KMS-11 (cell line): Measurements from ENCODE around the gene SPATA2.

Source experiments
- H2AFZ ChIP-seq: fragments of 200-600 bp; sonication (generic); 2 replicates; pipeline ENCODE4 v1.6.1; 2016; ENCODE audit warnings: antibody characterized with exemption, mixed run types, low read depth
- H3K27ac ChIP-seq: fragments of 200-600 bp; sonication (generic); 2 replicates; pipeline ENCODE4 v1.6.1; 2016; ENCODE audit warnings: mild to moderate bottlenecking, mixed run types
- H3K27me3 ChIP-seq: fragments of 200-600 bp; sonication (generic); 2 replicates; pipeline ENCODE4 v1.6.1; 2017; ENCODE audit warnings: mild to moderate bottlenecking, low read depth, mixed run types, moderate library complexity; ENCODE audit not compliant: insufficient read depth
- H3K36me3 ChIP-seq: fragments of 200-600 bp; sonication (generic); 2 replicates; pipeline ENCODE4 v1.6.1; 2017; ENCODE audit warnings: mild to moderate bottlenecking, mixed run types; ENCODE audit not compliant: insufficient read depth
- H3K4me1 ChIP-seq: fragments of 200-600 bp; sonication (generic); 2 replicates; pipeline ENCODE4 v1.6.1; 2016; ENCODE audit warnings: mild to moderate bottlenecking, low read depth, mixed run types; ENCODE audit not compliant: poor library complexity, severe bottlenecking
- H3K4me2 ChIP-seq: fragments of 200-600 bp; sonication (generic); 2 replicates; pipeline ENCODE4 v1.7.0; 2016; ENCODE audit warnings: mild to moderate bottlenecking, mixed run types
- H3K4me3 ChIP-seq: fragments of 200-600 bp; sonication (generic); IDR thresholded peaks from 2 replicates; pipeline ENCODE4 v1.6.1; 2017; ENCODE audit warnings: low read depth, low read length, mixed read lengths; ENCODE audit not compliant: insufficient read depth
- H3K79me2 ChIP-seq: fragments of 200-600 bp; sonication (generic); 2 replicates; pipeline ENCODE4 v1.6.1; 2016; ENCODE audit warnings: low read depth, mixed run types; ENCODE audit not compliant: insufficient read depth
- H3K9ac ChIP-seq: fragments of 200-600 bp; sonication (generic); 2 replicates; pipeline ENCODE4 v1.6.1; 2016; ENCODE audit warnings: mild to moderate bottlenecking, mixed run types
- H4K20me1 ChIP-seq: fragments of 200-600 bp; sonication (generic); 2 replicates; pipeline ENCODE4 v1.6.1; 2016; ENCODE audit warnings: mild to moderate bottlenecking, mixed run types; ENCODE audit not compliant: insufficient read depth
- CTCF ChIP-seq: fragments of 200-600 bp; sonication (generic); conservative IDR thresholded peaks from 2 replicates; pipeline ENCODE4 v1.6.1; 2017; ENCODE audit warnings: low read depth, mild to moderate bottlenecking, antibody characterized with exemption, low read length, moderate library complexity, mixed read lengths

The SPATA2 gene

GRCh38 chr20:49867453-49868215, 47.7 kb downstream of the SPATA2 start:
- no peak overlapping the region; the same call in 1 of the 2 replicates for H3K9ac ChIP-seq
- peak overlapping the region; percentile 87 for H3K27ac ChIP-seq
- peak overlapping the region; percentile 75 for H3K4me2 ChIP-seq
- H2AFZ ChIP-seq, result no peak overlapping the region
- peaks cover 57% of the 10 kb centered on the region for H3K4me1 ChIP-seq
- H4K20me1 ChIP-seq, result no peaks in the 10 kb centered on the region
- 0 out of 2 replicates have a peak, but pooled peaks cover 8% of the 10 kb centered on the region for H3K79me2 ChIP-seq
- no peaks in the 10 kb centered on the region for H3K27me3 ChIP-seq
- TF ChIP-seq CTCF, result no peak
- H3K4me3 ChIP-seq, result no peak overlapping the region
- H3K36me3 ChIP-seq, result no peaks in the 10 kb centered on the region

- H3K27ac ChIP-seq, result peak overlapping the region; percentile 87
- no peaks in the 10 kb centered on the region for H4K20me1 ChIP-seq
- H3K4me2 ChIP-seq, result peak overlapping the region; percentile 75
- no peaks in the 10 kb centered on the region for H3K36me3 ChIP-seq
- H2AFZ ChIP-seq, result no peak overlapping the region
- no peaks in the 10 kb centered on the region for H3K27me3 ChIP-seq
- no peak for TF ChIP-seq CTCF
- H3K4me3 ChIP-seq, result no peak overlapping the region
- H3K9ac ChIP-seq, result peak overlapping the region; percentile 52; the same call in 1 of the 2 replicates
- peaks cover 55% of the 10 kb centered on the region for H3K4me1 ChIP-seq
- 0 out of 2 replicates have a peak, but pooled peaks cover 8% of the 10 kb centered on the region for H3K79me2 ChIP-seq
Observed at GRCh38 chr20:49866051-49866450, 49.3 kb downstream of the SPATA2 start.

DNA sequence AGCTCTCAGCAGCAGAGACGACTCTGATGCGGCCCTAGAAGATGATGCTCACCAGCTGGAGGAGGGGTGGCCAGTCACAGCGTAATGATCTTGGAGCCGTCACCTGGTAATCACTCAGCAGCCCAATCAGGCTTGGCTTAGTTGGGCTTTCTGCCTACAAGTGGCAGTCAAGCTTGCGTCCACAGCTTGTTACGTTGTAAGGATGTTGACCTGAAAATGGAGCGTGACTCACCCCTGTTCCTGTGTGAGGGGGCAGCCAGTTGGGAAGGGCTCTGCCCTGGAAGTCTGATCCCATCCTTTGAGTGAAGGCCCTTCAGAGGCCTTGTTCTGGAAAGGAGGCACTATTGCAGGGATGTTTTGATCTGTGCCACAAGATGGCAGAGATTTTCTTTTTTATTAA, 49.8 kb downstream of the SPATA2 start:
- peaks cover 59% of the 10 kb centered on the region for H3K4me1 ChIP-seq
- no peak overlapping the region for H3K4me3 ChIP-seq
- H3K4me2 ChIP-seq, result peak overlapping the region; percentile 75; the same call in 1 of the 2 replicates
- TF ChIP-seq CTCF, result no peak
- no peaks in the 10 kb centered on the region for H3K27me3 ChIP-seq
- H3K9ac ChIP-seq, result peak overlapping the region; percentile 52; the same call in 1 of the 2 replicates
- H3K27ac ChIP-seq, result peak overlapping the region; percentile 87
- no peaks in the 10 kb centered on the region for H4K20me1 ChIP-seq
- no peaks in the 10 kb centered on the region for H3K36me3 ChIP-seq
- H3K79me2 ChIP-seq, result 0 out of 2 replicates have a peak, but pooled peaks cover 8% of the 10 kb centered on the region
- H2AFZ ChIP-seq, result no peak overlapping the region

DNA sequence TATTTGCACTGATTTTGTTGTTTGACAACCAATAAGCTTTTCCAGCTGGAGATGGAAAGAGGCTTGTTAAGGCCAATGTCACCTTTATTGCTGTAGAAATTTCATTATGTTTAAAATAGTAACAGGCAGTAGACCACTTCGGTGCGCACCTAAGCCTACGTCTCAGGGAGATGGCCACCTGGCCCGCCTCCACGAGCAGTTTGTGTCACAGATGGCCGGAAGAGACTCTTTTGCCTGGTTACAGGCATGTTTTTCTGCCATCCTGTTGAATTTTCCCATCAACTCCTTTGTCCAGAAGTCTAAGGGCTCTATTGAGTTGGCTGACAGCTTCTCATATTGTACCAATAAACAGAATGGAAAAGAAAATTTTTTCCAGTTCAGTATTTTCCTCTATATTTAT, 51.7 kb downstream of the SPATA2 start:
- Histone ChIP-seq H2AFZ (no peak overlapping the region), H3K27me3 (no peaks in the 10 kb centered on the region), H3K4me3 (no peak overlapping the region), H3K4me2 (no peak overlapping the region), H4K20me1 (no peaks in the 10 kb centered on the region), H3K36me3 (no peaks in the 10 kb centered on the region), H3K4me1 (peaks cover 67% of the 10 kb centered on the region), H3K79me2 (0 out of 2 replicates have a peak, but pooled peaks cover 8% of the 10 kb centered on the region), H3K9ac (no peak overlapping the region), H3K27ac (no peak overlapping the region)
- TF ChIP-seq CTCF, result no peak
